Upper lobe of left lung (tissue), 4 donors: ENCODE results near the gene TMEM229B.

ENCODE experiments used
- EP300 ChIP-seq, 4 donors: sonication (generic); formaldehyde crosslinking; IDR thresholded peaks; one replicate each; pipeline ENCODE4 v1.5.1; 2017; ENCODE audit warnings: antibody characterized with exemption in 4 of 4, control low read depth in 2 of 4
- TF ChIP-seq, protein P1 (sequence below), 6 experiments: fragments of 450-650 bp in 4 of 6; fragments of 200-600 bp in 2 of 6; sonication (generic) in 2 of 6; IDR thresholded peaks; one replicate each; pipeline ENCODE4 v1.5.1; 2016 to 2019; ENCODE audit warnings: antibody characterized with exemption in 6 of 6

DNA sequence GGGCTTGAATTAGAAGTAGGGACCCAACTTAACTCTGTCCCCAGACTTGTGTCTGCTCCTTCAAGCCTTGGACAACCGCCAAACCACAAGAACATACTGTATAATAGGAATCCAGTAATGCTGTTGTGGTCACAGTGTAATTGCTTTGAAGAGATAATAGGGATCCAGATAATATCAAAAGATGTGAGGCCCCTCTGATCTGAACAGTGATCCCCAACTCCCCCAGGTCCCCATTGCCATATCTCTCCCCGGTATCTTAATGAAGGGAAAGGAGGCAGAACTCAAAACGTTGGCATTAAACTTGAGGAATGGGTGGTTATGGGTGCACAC is 36.1 kb upstream of the TMEM229B start:
- TF ChIP-seq, protein P1, sequence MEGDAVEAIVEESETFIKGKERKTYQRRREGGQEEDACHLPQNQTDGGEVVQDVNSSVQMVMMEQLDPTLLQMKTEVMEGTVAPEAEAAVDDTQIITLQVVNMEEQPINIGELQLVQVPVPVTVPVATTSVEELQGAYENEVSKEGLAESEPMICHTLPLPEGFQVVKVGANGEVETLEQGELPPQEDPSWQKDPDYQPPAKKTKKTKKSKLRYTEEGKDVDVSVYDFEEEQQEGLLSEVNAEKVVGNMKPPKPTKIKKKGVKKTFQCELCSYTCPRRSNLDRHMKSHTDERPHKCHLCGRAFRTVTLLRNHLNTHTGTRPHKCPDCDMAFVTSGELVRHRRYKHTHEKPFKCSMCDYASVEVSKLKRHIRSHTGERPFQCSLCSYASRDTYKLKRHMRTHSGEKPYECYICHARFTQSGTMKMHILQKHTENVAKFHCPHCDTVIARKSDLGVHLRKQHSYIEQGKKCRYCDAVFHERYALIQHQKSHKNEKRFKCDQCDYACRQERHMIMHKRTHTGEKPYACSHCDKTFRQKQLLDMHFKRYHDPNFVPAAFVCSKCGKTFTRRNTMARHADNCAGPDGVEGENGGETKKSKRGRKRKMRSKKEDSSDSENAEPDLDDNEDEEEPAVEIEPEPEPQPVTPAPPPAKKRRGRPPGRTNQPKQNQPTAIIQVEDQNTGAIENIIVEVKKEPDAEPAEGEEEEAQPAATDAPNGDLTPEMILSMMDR (IDR thresholded peaks at IDR 0.05): no peak
- no peak for TF ChIP-seq EP300 (IDR thresholded peaks at IDR 0.05)
